Neural cell (in vitro differentiated cells): ENCODE results near the gene HSD3B7. TPM values are rescaled to one million over a fixed set of nuclear protein-coding genes. Genes with fewer than 3 reads are reported as not detected.

Experiments
- H2AFZ ChIP-seq: fragments of 200-600, 300-800 bp; sonication (generic), shearing (Covaris generic); 2 replicates; pipeline ENCODE4 v1.6.0; 2014; ENCODE audit warnings: low read depth, mild to moderate bottlenecking, antibody characterized with exemption, low read length, moderate library complexity
- H3F3A ChIP-seq: fragments of 200-600 bp; shearing (Covaris generic); 2 replicates; pipeline ENCODE4 v1.6.1; 2016; ENCODE audit warnings: mild to moderate bottlenecking, moderate library complexity, mixed read lengths, antibody characterized with exemption, low read length; ENCODE audit not compliant: insufficient read depth, poor library complexity, severe bottlenecking
- H3K27ac ChIP-seq: fragments of 200-600, 300-800 bp; sonication (generic), shearing (Covaris generic); 2 replicates; pipeline ENCODE4 v1.5.1; 2014; ENCODE audit warnings: mild to moderate bottlenecking, low read length, moderate library complexity
- H3K27me3 ChIP-seq: fragments of 300-800, 200-600 bp; sonication (generic), shearing (Covaris generic); 2 replicates; pipeline ENCODE4 v1.6.0; 2014; ENCODE audit warnings: mild to moderate bottlenecking, low read depth, low read length, moderate library complexity; ENCODE audit not compliant: insufficient read depth
- H3K36me3 ChIP-seq: fragments of 300-800, 200-600 bp; sonication (generic), shearing (Covaris generic); 2 replicates; pipeline ENCODE4 v1.5.1; 2014; ENCODE audit warnings: mild to moderate bottlenecking, antibody characterized with exemption, low read length, moderate library complexity; ENCODE audit not compliant: insufficient read depth
- H3K4me2 ChIP-seq: fragments of 300-800, 200-600 bp; sonication (generic), shearing (Covaris generic); 2 replicates; pipeline ENCODE4 v1.6.0; 2014; ENCODE audit warnings: mild to moderate bottlenecking, low read length
- H3K4me3 ChIP-seq: fragments of 300-800, 200-600 bp; sonication (generic), shearing (Covaris generic); 2 replicates; pipeline ENCODE4 v1.5.1; 2014; ENCODE audit warnings: mild to moderate bottlenecking, low read length, moderate library complexity
- H3K79me2 ChIP-seq: fragments of 200-600 bp; shearing (Covaris generic); replicated peaks from 2 replicates; pipeline ENCODE4 v1.6.0; 2014; ENCODE audit warnings: mild to moderate bottlenecking, low read length, moderate library complexity; ENCODE audit not compliant: insufficient read depth
- H3K9ac ChIP-seq: fragments of 300-800, 200-600 bp; sonication (generic), shearing (Covaris generic); 2 replicates; pipeline ENCODE4 v1.6.1; 2016; ENCODE audit warnings: mild to moderate bottlenecking, low read length, mixed read lengths
- H3K9me2 ChIP-seq: fragments of 200-600 bp; shearing (Covaris generic); 2 replicates; pipeline ENCODE4 v1.6.1; 2016; ENCODE audit warnings: mild to moderate bottlenecking, low read length, mixed read lengths; ENCODE audit not compliant: insufficient read depth
- H3K9me3 ChIP-seq: fragments of 200-600, 300-800 bp; sonication (generic), shearing (Covaris generic); 2 replicates; pipeline ENCODE4 v1.6.1; 2016; ENCODE audit warnings: mild to moderate bottlenecking, mixed run types, low read length, moderate library complexity, mixed read lengths
- H4K20me1 ChIP-seq: fragments of 200-600 bp; shearing (Covaris generic); 2 replicates; pipeline ENCODE4 v1.6.1; 2016; ENCODE audit warnings: mild to moderate bottlenecking, mixed run types; ENCODE audit not compliant: insufficient read depth
- CTCF ChIP-seq: fragments of 450-650 bp; IDR thresholded peaks from 2 replicates; pipeline ENCODE4 v1.5.1; 2014; ENCODE audit warnings: antibody characterized with exemption, mild to moderate bottlenecking, moderate library complexity; ENCODE audit not compliant: poor library complexity, severe bottlenecking
- EP300 ChIP-seq: fragments of 450-650 bp; conservative IDR thresholded peaks from 2 replicates; pipeline ENCODE4 v1.6.1; 2014; ENCODE audit warnings: antibody characterized with exemption, mild to moderate bottlenecking, moderate library complexity; ENCODE audit not compliant: poor library complexity, severe bottlenecking
- EZH2 ChIP-seq: fragments of 200-600, 300-800 bp; shearing (Covaris generic), sonication (generic); IDR thresholded peaks from 2 replicates; pipeline ENCODE4 v1.6.1; 2014; ENCODE audit warnings: antibody characterized with exemption, low read length, borderline replicate concordance, mild to moderate bottlenecking; ENCODE audit not compliant: insufficient read depth, poor library complexity, severe bottlenecking
- MXI1 ChIP-seq: fragments of 450-650 bp; conservative IDR thresholded peaks from 2 replicates; pipeline ENCODE4 v1.6.1; 2014; ENCODE audit warnings: antibody characterized with exemption, mild to moderate bottlenecking; ENCODE audit not compliant: poor library complexity, severe bottlenecking
- POLR2AphosphoS5 ChIP-seq: IDR thresholded peaks from 2 replicates; pipeline ENCODE4 v1.6.1; 2012
- RAD21 ChIP-seq: fragments of 450-650 bp; conservative IDR thresholded peaks from 2 replicates; pipeline ENCODE4 v1.6.1; 2014; ENCODE audit warnings: antibody characterized with exemption, mild to moderate bottlenecking, moderate library complexity
- SMC3 ChIP-seq: fragments of 450-650 bp; conservative IDR thresholded peaks from 2 replicates; pipeline ENCODE4 v1.6.1; 2014; ENCODE audit warnings: antibody characterized with exemption, mild to moderate bottlenecking, moderate library complexity; ENCODE audit not compliant: poor library complexity
- TAF1 ChIP-seq: IDR thresholded peaks from 2 replicates; pipeline ENCODE4 v1.6.1; 2012; ENCODE audit warnings: low read depth
- polyA plus RNA-seq: library from polyadenylated mRNA; depleted of rRNA; stranded (reverse); fragments of >200 nt; gene quantifications from 2 replicates; pipeline ENCODE4 v1.2.3, GENCODE V29; 2014
- TF ChIP-seq, protein P1 (sequence below): IDR thresholded peaks from 2 replicates; pipeline ENCODE4 v1.6.1; 2012; ENCODE audit warnings: borderline replicate concordance

The HSD3B7 gene
- polyA plus RNA-seq, 1 donor from 2014 or later: 3.4 TPM

DNA sequence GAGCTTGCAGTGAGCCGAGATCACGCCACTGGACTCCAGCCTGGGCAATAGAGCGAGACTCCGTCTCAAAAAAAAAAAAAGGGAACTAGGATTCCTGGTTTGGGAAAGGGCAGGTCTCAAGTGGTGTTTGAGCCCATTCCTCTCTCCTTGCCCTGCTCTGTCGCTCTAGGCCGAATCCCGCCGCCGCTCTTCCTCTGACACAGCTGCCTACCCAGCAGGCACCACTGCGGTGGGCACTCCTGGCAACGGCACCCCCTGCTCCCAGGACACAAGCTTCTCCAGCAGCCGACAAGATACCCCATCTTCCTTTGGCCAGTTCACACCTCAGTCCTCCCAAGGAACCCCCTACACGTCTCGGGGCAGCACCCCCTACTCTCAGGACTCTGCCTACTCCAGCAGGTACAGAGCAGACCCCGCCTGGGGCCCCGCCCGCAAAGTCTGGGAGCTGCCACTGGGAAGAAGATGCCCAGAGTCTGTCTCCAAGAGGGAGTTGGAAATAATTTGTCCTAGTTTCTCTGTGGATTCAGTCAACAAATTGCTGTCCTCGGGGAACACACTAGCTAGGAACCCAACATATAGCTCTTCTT, 21.0 kb upstream of the HSD3B7 start:
- Histone ChIP-seq H3K4me3 (no peak overlapping the region), H3K79me2 (peaks cover 7% of the 10 kb centered on the region), H2AFZ (no peak overlapping the region), H3K27ac (no peak overlapping the region), H3K27me3 (no peaks in the 10 kb centered on the region), H3K9me2 (no peaks in the 10 kb centered on the region), H3F3A (no peaks in the 10 kb centered on the region), H4K20me1 (no peaks in the 10 kb centered on the region), H3K9ac (no peak overlapping the region), H3K9me3 (no peaks in the 10 kb centered on the region), H3K36me3 (no peaks in the 10 kb centered on the region), H3K4me2 (no peak overlapping the region)
- TF ChIP-seq RAD21 (no peak), EP300 (no peak), EZH2 (no peak), MXI1 (no peak), SMC3 (no peak), TAF1 (no peak), CTCF (no peak), POLR2AphosphoS5 (no peak)
- TF ChIP-seq, protein P1, sequence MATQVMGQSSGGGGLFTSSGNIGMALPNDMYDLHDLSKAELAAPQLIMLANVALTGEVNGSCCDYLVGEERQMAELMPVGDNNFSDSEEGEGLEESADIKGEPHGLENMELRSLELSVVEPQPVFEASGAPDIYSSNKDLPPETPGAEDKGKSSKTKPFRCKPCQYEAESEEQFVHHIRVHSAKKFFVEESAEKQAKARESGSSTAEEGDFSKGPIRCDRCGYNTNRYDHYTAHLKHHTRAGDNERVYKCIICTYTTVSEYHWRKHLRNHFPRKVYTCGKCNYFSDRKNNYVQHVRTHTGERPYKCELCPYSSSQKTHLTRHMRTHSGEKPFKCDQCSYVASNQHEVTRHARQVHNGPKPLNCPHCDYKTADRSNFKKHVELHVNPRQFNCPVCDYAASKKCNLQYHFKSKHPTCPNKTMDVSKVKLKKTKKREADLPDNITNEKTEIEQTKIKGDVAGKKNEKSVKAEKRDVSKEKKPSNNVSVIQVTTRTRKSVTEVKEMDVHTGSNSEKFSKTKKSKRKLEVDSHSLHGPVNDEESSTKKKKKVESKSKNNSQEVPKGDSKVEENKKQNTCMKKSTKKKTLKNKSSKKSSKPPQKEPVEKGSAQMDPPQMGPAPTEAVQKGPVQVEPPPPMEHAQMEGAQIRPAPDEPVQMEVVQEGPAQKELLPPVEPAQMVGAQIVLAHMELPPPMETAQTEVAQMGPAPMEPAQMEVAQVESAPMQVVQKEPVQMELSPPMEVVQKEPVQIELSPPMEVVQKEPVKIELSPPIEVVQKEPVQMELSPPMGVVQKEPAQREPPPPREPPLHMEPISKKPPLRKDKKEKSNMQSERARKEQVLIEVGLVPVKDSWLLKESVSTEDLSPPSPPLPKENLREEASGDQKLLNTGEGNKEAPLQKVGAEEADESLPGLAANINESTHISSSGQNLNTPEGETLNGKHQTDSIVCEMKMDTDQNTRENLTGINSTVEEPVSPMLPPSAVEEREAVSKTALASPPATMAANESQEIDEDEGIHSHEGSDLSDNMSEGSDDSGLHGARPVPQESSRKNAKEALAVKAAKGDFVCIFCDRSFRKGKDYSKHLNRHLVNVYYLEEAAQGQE: no peak

DNA sequence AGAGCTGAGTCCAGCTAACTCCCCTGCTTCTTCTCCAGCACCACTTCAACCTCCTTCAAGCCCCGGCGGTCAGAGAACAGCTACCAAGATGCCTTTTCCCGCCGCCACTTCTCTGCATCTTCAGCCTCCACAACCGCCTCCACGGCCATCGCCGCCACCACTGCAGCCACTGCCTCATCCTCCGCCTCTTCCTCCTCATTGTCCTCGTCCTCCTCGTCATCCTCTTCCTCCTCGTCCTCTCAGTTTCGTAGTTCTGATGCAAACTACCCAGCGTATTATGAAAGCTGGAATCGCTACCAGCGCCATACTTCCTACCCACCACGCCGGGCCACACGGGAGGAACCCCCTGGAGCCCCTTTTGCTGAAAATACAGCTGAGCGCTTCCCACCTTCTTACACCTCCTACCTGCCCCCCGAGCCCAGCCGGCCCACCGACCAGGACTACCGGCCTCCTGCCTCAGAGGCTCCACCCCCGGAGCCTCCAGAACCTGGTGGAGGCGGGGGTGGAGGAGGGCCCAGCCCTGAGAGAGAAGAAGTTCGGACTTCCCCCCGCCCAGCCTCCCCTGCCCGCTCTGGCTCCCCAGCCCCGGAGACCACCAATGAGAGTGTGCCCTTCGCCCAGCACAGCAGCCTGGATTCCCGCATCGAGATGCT, 20.3 kb upstream of the HSD3B7 start:
- H3K27ac ChIP-seq: no peak overlapping the region
- no peaks in the 10 kb centered on the region for H3K36me3 ChIP-seq
- H3K27me3 ChIP-seq: no peaks in the 10 kb centered on the region
- H3K4me2 ChIP-seq: no peak overlapping the region
- H3K9me2 ChIP-seq: no peaks in the 10 kb centered on the region
- no peaks in the 10 kb centered on the region for H3F3A ChIP-seq
- no peak overlapping the region for H3K4me3 ChIP-seq
- H3K9ac ChIP-seq: no peak overlapping the region
- no peaks in the 10 kb centered on the region for H4K20me1 ChIP-seq
- H2AFZ ChIP-seq: no peak overlapping the region
- no peaks in the 10 kb centered on the region for H3K9me3 ChIP-seq
- H3K79me2 ChIP-seq: peaks cover 2% of the 10 kb centered on the region
- TF ChIP-seq TAF1: no peak
- no peak for TF ChIP-seq CTCF
- no peak for TF ChIP-seq SMC3
- TF ChIP-seq RAD21: no peak
- TF ChIP-seq, protein P1: no peak
- TF ChIP-seq MXI1: no peak
- no peak for TF ChIP-seq EZH2
- no peak for TF ChIP-seq POLR2AphosphoS5
- TF ChIP-seq EP300: no peak
